Mucosa of stomach (tissue), 1 donor: ENCODE results near the gene ASXL1.

Experiments used
- H3K27me3 ChIP-seq: one replicate; pipeline ENCODE4 v1.7.0; 2013; ENCODE audit warnings: mild to moderate bottlenecking, low read length; ENCODE audit not compliant: control insufficient read depth, insufficient read depth
- H3K36me3 ChIP-seq: one replicate; pipeline ENCODE4 v1.7.0; 2013; ENCODE audit warnings: low read length; ENCODE audit not compliant: control insufficient read depth, insufficient read depth
- H3K4me1 ChIP-seq: one replicate; pipeline ENCODE4 v1.7.0; 2013; ENCODE audit warnings: mild to moderate bottlenecking, low read length; ENCODE audit not compliant: control insufficient read depth, insufficient read depth
- H3K4me3 ChIP-seq: one replicate; pipeline ENCODE4 v1.7.0; 2013; ENCODE audit warnings: low read length
- H3K9ac ChIP-seq: one replicate; pipeline ENCODE4 v1.7.0; 2013; ENCODE audit warnings: mild to moderate bottlenecking, low read length, moderate library complexity
- H3K9me3 ChIP-seq: one replicate; pipeline ENCODE4 v1.7.0; 2013; ENCODE audit warnings: mild to moderate bottlenecking, low read length, moderate library complexity; ENCODE audit not compliant: control insufficient read depth
- donor health status: Pancreatic carcinoma.

Gene ASXL1

GRCh38 chr20:32357375-32357868, 709 bp upstream of the ASXL1 start:
- H3K4me1 ChIP-seq: peaks cover 9% of the 10 kb centered on the region
- H3K36me3 ChIP-seq: no peaks in the 10 kb centered on the region
- H3K9me3 ChIP-seq: no peaks in the 10 kb centered on the region
- H3K27me3 ChIP-seq: no peaks in the 10 kb centered on the region
- peak overlapping the region; percentile 82 for H3K9ac ChIP-seq
- H3K4me3 ChIP-seq: peak overlapping the region; percentile 89

GRCh38 chr20:32358632-32358882, 426 bp downstream of the ASXL1 start:
- no peaks in the 10 kb centered on the region for H3K9me3 ChIP-seq
- H3K36me3 ChIP-seq: no peaks in the 10 kb centered on the region
- H3K4me3 ChIP-seq: no peak overlapping the region
- no peaks in the 10 kb centered on the region for H3K27me3 ChIP-seq
- H3K4me1 ChIP-seq: peaks cover 13% of the 10 kb centered on the region
- H3K9ac ChIP-seq: peak overlapping the region; percentile 70

DNA sequence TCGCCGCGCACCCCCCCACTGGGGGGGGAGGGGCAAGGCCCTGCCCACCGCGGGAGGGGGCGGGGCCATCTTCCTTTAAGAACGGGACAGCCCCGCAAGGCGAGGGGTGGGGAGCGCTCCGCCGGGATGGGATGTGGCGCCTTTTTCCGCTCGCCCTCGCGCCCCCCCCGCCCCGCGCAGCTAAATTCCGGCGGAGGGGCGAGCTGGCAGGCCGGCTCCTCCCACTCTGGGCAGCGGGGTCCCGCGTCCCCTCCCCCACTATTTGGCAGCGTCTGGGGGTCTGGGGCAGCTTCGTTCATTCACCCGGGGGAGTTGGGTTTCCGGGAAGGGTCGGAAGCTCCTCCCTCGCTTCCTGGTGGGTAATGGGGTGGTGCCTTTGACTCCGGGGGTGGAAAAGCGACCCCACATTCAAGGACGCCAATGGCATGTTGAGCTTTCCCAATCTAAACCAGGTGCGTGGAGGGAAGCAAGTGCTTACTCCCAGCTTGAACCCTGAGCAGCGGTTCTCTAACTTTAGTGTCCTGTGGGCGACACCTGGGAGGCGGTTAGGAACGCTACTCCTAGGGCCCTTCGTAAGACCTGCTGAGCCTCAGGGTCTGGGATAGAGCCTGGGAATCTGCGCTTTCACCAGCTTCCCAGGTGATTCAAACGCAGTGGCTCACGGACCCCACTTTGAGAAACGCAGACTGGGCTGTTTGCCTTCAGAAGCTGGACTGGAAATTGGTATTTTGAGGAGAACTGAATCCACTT, 927 bp downstream of the ASXL1 start:
- H3K4me1 ChIP-seq: peaks cover 15% of the 10 kb centered on the region
- peak overlapping the region; percentile 70 for H3K9ac ChIP-seq
- no peaks in the 10 kb centered on the region for H3K9me3 ChIP-seq
- H3K27me3 ChIP-seq: no peaks in the 10 kb centered on the region
- H3K36me3 ChIP-seq: no peaks in the 10 kb centered on the region
- peak overlapping the region; percentile 70 for H3K4me3 ChIP-seq

DNA sequence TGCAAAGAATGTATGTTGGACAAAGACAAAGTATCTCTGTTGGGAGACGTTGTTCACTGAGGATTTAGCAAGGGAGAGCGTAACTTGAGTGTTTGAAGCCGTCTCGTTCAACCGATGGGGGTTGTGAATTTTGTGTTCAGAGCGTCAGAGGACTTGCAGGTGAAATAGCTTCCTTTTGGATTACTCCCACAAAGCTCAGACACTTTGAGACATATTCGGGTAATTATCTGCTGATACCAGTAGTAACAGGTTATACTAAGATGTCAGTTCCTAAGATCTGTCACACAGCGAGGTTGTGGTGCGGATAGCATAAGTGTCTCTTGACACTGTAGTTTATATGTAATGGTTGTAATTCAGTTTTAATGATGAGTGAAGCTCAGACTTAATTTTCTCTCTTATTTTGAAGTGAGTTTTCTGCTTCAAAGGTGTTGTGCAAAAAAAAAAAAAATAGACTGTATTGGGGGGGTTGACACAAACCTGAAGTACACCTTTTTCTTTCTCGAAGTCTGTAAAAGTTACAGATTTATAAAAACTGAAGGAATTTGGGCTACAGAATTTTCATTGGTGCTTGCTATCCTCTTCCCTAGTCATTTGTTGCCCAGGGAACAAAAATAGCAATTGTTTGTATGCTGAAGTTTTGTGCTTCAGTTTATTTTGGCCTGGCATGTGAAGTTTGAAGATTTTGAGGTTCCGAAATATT, 1.7 kb downstream of the ASXL1 start:
- Histone ChIP-seq H3K9ac (peak overlapping the region; percentile 70), H3K36me3 (no peaks in the 10 kb centered on the region), H3K27me3 (no peaks in the 10 kb centered on the region), H3K9me3 (no peaks in the 10 kb centered on the region), H3K4me1 (peaks cover 15% of the 10 kb centered on the region), H3K4me3 (peak overlapping the region; percentile 70)

DNA sequence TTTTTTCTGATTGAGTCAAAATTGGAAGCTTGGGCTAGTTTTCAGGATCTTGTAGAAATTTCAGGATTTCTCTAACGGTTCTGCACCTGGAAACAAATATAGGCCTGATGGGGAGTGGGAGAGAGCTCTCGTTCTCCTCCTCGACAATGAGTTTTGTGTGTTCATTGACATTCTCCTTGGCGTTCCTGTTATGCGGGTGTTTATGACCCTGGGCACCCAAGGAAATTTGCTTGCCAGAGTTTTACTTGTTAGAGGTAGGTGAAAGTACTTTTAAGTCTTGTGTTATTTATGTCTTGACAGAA, 2.2 kb downstream of the ASXL1 start:
- peaks cover 19% of the 10 kb centered on the region for H3K4me1 ChIP-seq
- H3K9me3 ChIP-seq: no peaks in the 10 kb centered on the region
- peak overlapping the region; percentile 70 for H3K4me3 ChIP-seq
- H3K36me3 ChIP-seq: no peaks in the 10 kb centered on the region
- H3K27me3 ChIP-seq: no peaks in the 10 kb centered on the region
- H3K9ac ChIP-seq: no peak overlapping the region

- Histone ChIP-seq H3K9ac (no peak overlapping the region), H3K4me3 (no peak overlapping the region), H3K27me3 (no peaks in the 10 kb centered on the region), H3K9me3 (no peaks in the 10 kb centered on the region), H3K36me3 (no peaks in the 10 kb centered on the region), H3K4me1 (peaks cover 19% of the 10 kb centered on the region)
Observed at GRCh38 chr20:32362901-32363364, 4.8 kb downstream of the ASXL1 start.

GRCh38 chr20:32363492-32363891, 5.4 kb downstream of the ASXL1 start:
- peaks cover 23% of the 10 kb centered on the region for H3K4me1 ChIP-seq
- no peaks in the 10 kb centered on the region for H3K9me3 ChIP-seq
- H3K36me3 ChIP-seq: no peaks in the 10 kb centered on the region
- no peaks in the 10 kb centered on the region for H3K27me3 ChIP-seq
- no peak overlapping the region for H3K4me3 ChIP-seq
- no peak overlapping the region for H3K9ac ChIP-seq

DNA sequence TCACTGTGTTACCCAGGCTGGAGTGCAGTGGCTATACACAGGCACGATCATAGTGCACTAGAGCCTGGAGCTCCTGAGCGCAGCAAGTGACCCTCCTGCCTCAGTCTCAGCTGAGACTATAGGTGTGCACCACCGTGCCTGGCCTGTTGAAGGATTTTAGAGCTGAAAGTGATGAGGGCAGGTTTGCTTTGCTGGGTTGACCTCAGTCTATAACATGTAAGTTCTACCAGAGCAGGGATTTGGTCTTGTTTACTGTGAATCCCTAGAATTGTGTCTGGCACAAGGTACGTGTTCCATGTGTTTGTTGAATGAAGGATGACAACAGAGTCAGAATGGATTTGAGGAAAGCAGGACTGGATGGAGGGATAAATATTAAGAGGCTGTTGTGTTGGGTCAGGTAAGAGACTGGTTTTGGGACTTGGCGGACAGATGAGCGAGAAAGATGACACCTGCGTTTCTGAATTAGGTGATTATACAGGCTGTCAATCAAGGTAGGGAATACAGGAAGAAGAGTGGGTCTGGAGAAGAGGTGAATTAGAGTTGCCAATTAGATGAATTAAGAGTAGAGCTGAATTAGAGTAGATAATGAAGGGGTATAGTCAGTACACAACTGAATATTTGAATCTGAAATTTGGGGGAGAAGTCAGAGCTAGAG, 6.5 kb downstream of the ASXL1 start:
- H3K36me3 ChIP-seq: no peaks in the 10 kb centered on the region
- H3K4me1 ChIP-seq: peaks cover 23% of the 10 kb centered on the region
- no peaks in the 10 kb centered on the region for H3K9me3 ChIP-seq
- H3K9ac ChIP-seq: no peak overlapping the region
- no peak overlapping the region for H3K4me3 ChIP-seq
- no peaks in the 10 kb centered on the region for H3K27me3 ChIP-seq

GRCh38 chr20:32365564-32365963, 7.4 kb downstream of the ASXL1 start:
- no peak overlapping the region for H3K9ac ChIP-seq
- H3K36me3 ChIP-seq: no peaks in the 10 kb centered on the region

GRCh38 chr20:32366380-32366779, 8.2 kb downstream of the ASXL1 start:
- no peaks in the 10 kb centered on the region for H3K36me3 ChIP-seq
- peaks cover 23% of the 10 kb centered on the region for H3K4me1 ChIP-seq
- H3K4me3 ChIP-seq: no peak overlapping the region
- H3K9ac ChIP-seq: no peak overlapping the region
- no peaks in the 10 kb centered on the region for H3K9me3 ChIP-seq
- no peaks in the 10 kb centered on the region for H3K27me3 ChIP-seq

More at GRCh38 chr20:32365564-32365963, 7.4 kb downstream of the ASXL1 start:
- no peaks in the 10 kb centered on the region for H3K27me3 ChIP-seq
- H3K4me1 ChIP-seq: peaks cover 23% of the 10 kb centered on the region
- H3K4me3 ChIP-seq: no peak overlapping the region
- no peaks in the 10 kb centered on the region for H3K9me3 ChIP-seq

DNA sequence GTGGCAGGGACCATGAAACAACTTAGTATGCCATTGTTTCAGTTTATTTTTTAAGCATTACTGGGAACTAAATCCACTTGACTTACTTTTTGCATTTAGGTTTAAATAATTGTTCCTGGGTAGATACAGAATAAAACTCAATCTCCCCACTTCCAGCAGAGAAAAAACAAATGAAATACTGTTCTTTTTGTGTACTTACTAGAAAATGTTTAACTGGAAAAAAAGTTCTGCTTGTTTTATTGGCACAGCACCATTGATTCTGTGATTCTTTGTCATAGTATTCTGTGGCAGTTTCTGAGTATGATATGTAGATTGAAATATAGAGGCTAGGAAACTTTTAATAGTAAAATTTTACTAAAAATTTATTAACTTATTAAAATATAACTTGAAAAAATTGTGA, 10.2 kb downstream of the ASXL1 start:
- no peaks in the 10 kb centered on the region for H3K9me3 ChIP-seq
- H3K9ac ChIP-seq: no peak overlapping the region
- H3K4me3 ChIP-seq: no peak overlapping the region
- peaks cover 21% of the 10 kb centered on the region for H3K4me1 ChIP-seq
- no peaks in the 10 kb centered on the region for H3K27me3 ChIP-seq
- no peaks in the 10 kb centered on the region for H3K36me3 ChIP-seq

DNA sequence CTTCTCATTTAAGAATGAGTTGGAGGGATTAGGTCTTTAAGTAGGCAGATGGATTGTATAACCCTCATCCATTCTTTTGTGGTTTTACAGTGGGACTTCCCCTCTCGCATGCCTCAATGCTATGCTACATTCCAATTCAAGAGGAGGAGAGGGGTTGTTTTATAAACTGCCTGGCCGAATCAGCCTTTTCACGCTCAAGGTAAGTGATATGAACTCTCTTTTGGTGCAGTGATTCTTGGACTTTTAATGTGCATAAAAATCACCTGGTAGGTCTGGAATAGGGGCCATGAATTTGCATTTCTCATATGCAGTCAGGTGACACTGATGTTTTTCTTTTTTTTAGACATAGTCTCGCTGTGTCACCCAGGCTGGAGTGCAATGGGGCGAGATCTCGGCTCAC, 10.8 kb downstream of the ASXL1 start:
- Histone ChIP-seq H3K4me1 (peaks cover 17% of the 10 kb centered on the region), H3K27me3 (no peaks in the 10 kb centered on the region), H3K36me3 (no peaks in the 10 kb centered on the region), H3K9ac (no peak overlapping the region), H3K9me3 (no peaks in the 10 kb centered on the region), H3K4me3 (no peak overlapping the region)
